Astrocyte of the spinal cord (primary cell): ENCODE measurements around the gene MED8.

Experiments used
- DNase-seq: peaks from one replicate; pipeline ENCODE4 v3.0.0; 2011; ENCODE audit warnings: low read depth, low spot score
- H3K4me3 ChIP-seq: 2 replicates; pipeline ENCODE4 v1.5.1; 2011; ENCODE audit warnings: low read depth, mild to moderate bottlenecking, low read length, moderate library complexity
- in situ Hi-C: cut with HindIII; loops from 2 replicates; pipeline ENCODE4 v1.10.0; 2017; ENCODE audit warnings: low sequenced_read_pairs
- TF ChIP-seq, protein P1 (sequence below): IDR thresholded peaks from 2 replicates; pipeline ENCODE4 v1.5.1; 2012; ENCODE audit warnings: low read depth, mild to moderate bottlenecking, low read length, inconsistent platforms

Gene MED8

DNA sequence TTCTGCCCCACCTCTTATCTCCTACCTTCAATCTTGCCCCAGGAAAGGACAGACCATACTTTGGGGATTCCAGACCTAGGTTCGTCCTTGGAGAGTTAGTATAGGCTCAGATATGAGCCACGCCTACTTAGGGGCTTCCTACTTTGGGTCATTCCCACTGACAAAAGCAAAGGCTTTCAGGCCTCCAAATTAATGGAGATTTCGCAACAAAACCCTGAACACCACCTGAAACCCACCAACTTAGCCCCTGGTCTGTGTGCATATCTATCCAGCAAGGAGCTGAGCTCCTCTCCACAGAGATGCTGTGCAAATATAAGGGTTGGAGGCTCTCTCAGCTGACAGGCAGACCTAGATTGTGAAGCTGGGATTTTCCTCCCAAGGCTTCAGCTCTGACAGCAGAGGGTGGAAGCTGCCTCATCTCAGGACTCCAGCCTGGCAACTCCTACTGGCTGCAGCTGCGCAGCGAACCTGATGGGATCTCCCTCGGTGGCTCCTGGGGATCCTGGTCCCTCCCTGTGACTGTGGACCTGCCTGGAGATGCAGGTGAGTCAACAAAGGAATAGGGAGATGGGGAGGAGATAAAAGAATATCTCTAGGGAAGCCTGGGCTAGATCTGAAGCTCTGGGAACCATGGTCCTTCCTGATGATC is 49.9 kb downstream of the MED8 start:
- TF ChIP-seq, protein P1, sequence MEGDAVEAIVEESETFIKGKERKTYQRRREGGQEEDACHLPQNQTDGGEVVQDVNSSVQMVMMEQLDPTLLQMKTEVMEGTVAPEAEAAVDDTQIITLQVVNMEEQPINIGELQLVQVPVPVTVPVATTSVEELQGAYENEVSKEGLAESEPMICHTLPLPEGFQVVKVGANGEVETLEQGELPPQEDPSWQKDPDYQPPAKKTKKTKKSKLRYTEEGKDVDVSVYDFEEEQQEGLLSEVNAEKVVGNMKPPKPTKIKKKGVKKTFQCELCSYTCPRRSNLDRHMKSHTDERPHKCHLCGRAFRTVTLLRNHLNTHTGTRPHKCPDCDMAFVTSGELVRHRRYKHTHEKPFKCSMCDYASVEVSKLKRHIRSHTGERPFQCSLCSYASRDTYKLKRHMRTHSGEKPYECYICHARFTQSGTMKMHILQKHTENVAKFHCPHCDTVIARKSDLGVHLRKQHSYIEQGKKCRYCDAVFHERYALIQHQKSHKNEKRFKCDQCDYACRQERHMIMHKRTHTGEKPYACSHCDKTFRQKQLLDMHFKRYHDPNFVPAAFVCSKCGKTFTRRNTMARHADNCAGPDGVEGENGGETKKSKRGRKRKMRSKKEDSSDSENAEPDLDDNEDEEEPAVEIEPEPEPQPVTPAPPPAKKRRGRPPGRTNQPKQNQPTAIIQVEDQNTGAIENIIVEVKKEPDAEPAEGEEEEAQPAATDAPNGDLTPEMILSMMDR = no peak
- no peak overlapping the region for H3K4me3 ChIP-seq
- in situ Hi-C loops = no loop called here

DNA sequence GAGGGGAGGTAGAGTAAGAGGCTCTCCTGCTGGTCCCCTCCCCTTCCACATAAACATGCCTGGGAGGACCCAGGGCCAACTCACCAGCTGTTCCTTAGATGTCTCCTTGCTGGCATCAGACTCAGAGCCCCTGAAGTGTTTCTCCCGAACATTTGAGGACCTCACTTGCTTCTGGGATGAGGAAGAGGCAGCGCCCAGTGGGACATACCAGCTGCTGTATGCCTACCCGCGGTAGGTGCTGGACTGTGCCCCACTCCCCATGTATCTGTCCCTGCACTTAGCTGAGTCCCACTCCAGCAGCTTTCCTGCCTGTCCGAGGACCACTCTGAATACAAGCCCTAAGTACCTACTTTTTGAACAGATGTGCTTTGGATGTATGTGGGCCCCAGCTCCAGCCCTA is 51.6 kb downstream of the MED8 start:
- in situ Hi-C loops = no loop called here
- H3K4me3 ChIP-seq = no peak overlapping the region
- TF ChIP-seq, protein P1 = no peak
- no peak for DNase-seq

More for the DNA sequence above, 49.9 kb downstream of the MED8 start:
- DNase-seq = no peak

DNA sequence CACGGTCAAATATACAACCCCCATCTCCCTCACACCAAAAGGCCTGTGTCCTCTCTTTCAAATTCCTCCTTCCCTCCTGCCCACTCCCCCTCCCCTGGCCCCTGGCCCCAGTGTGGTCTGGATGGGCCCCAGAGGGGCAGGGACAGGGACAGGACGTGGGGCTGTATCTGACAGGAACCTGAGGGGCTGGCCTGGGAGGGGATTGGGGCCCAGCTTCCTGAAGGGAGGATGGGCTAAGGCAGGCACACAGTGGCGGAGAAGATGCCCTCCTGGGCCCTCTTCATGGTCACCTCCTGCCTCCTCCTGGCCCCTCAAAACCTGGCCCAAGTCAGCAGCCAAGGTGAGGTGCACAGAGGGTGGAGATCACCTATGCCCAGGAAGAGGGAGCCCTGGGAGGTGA is 52.0 kb downstream of the MED8 start, which contains the start of gene MPL:
Gene MPL (plus strand): TSS at position 231 of the 400 bp plus-strand sequence. CDS start 31 bp downstream, at position 262.
- in situ Hi-C loops = no loop called here
- H3K4me3 ChIP-seq = no peak within 1 kb of the TSS
- DNase-seq = no peak
- TF ChIP-seq, protein P1 = no peak

DNA sequence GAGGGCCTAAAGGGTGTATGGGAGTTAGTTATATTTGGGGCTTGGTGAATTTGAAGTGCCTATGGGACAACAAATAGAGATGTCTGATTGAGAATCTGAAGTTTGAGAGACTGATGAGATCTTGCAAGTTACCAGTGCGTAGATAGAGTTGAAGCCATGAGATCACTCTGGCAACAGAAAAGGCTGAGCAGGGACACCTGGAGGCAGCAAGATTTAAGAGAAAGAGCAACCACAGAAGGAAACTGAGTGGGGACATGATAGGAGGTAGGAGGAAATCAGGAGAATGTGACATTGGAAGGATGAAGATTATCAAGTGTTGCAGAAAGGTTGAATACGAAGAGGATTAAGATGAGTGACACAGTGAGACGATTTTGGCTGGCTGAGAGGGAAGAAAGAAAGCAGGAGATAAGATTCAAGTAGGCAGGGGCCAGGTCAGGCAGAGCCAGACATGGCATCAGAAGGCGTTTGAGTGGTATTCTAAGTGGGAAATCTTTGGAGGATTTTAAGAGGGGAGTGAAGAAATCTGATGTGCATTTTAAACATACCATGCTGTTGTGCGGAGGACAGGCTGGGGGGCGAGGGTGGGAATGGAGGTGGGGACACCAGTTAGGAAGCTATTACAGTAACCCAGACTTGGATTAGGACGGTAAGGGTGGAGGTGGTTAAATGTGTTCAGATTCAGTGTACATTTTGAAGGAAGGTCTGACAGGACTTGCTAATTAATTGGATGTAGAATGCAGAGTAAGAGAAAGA is 55.0 kb downstream of the MED8 start:
- no peak overlapping the region for H3K4me3 ChIP-seq
- TF ChIP-seq, protein P1 = no peak
- in situ Hi-C loops = no loop called here
- no peak for DNase-seq
